Osteocyte (in vitro differentiated cells): ENCODE data around the gene ITGBL1. TPM values are rescaled to one million over a fixed set of nuclear protein-coding genes. Genes with fewer than 3 reads are reported as not detected.
A peak's percentile ranks its signal among the peaks of the same experiment; 100 is the strongest.

Experiments
- DNase-seq: peaks from one replicate; pipeline ENCODE4 v3.0.0; 2021; ENCODE audit warnings: mixed read lengths; ENCODE audit not compliant: unreplicated experiment; ENCODE audit errors: extremely low spot score
- H3K27ac Mint-ChIP-seq: one replicate; pipeline ENCODE4 v1.8.0; 2021; ENCODE audit warnings: mild to moderate bottlenecking, mixed read lengths; ENCODE audit not compliant: unreplicated experiment
- H3K27me3 Mint-ChIP-seq: one replicate; pipeline ENCODE4 v1.8.0; 2021; ENCODE audit warnings: mixed read lengths; ENCODE audit not compliant: unreplicated experiment
- H3K36me3 Mint-ChIP-seq: one replicate; pipeline ENCODE4 v1.8.0; 2021; ENCODE audit warnings: mixed read lengths; ENCODE audit not compliant: unreplicated experiment
- H3K4me1 Mint-ChIP-seq: one replicate; pipeline ENCODE4 v1.8.0; 2021; ENCODE audit warnings: mixed read lengths; ENCODE audit not compliant: unreplicated experiment
- H3K4me3 Mint-ChIP-seq: one replicate; pipeline ENCODE4 v1.8.0; 2021; ENCODE audit warnings: mild to moderate bottlenecking, moderate library complexity, mixed read lengths; ENCODE audit not compliant: unreplicated experiment
- H3K9me3 Mint-ChIP-seq: one replicate; pipeline ENCODE4 v1.8.0; 2021; ENCODE audit warnings: mixed read lengths; ENCODE audit not compliant: unreplicated experiment
- CTCF ChIP-seq: fragments of 200-600 bp; sonication (generic); IDR thresholded peaks from 2 replicates; pipeline ENCODE4 v1.5.0; 2021; ENCODE audit warnings: antibody characterized with exemption, mild to moderate bottlenecking, moderate library complexity
- total RNA-seq: library from RNA; stranded (reverse); gene quantifications from 2 replicates; pipeline ENCODE4 v1.2.1, GENCODE V29; 2021

ITGBL1 gene
- total RNA-seq, 1 donor from 2014 or later: 1,450 TPM

- Mint-ChIP-seq H3K27ac (peak overlapping the region; percentile 57), H3K4me3 (no peak overlapping the region), H3K4me1 (peaks cover 37% of the 10 kb centered on the region), H3K9me3 (no peaks in the 10 kb centered on the region), H3K36me3 (peaks cover 2% of the 10 kb centered on the region), H3K27me3 (no peaks in the 10 kb centered on the region)
- no peak for DNase-seq
- TF ChIP-seq CTCF: no peak
Measured at GRCh38 chr13:101423872-101424271, 28.6 kb upstream of the ITGBL1 start.

- no peaks in the 10 kb centered on the region for H3K9me3 Mint-ChIP-seq
- H3K27ac Mint-ChIP-seq: peak overlapping the region; percentile 57
- DNase-seq: no peak
- H3K4me3 Mint-ChIP-seq: no peak overlapping the region
- no peak for TF ChIP-seq CTCF
- peaks cover 34% of the 10 kb centered on the region for H3K4me1 Mint-ChIP-seq
- no peaks in the 10 kb centered on the region for H3K27me3 Mint-ChIP-seq
- peaks cover 2% of the 10 kb centered on the region for H3K36me3 Mint-ChIP-seq
Measured at GRCh38 chr13:101424381-101425155, 27.9 kb upstream of the ITGBL1 start.

GRCh38 chr13:101425156-101425471 lies 27.4 kb upstream of the ITGBL1 start:
- Mint-ChIP-seq H3K27me3 (no peaks in the 10 kb centered on the region), H3K27ac (no peak overlapping the region), H3K36me3 (peaks cover 2% of the 10 kb centered on the region), H3K9me3 (no peaks in the 10 kb centered on the region), H3K4me1 (peaks cover 34% of the 10 kb centered on the region), H3K4me3 (no peak overlapping the region)
- no peak for TF ChIP-seq CTCF
- DNase-seq: no peak

- Mint-ChIP-seq H3K27me3 (no peaks in the 10 kb centered on the region), H3K9me3 (no peaks in the 10 kb centered on the region), H3K27ac (no peak overlapping the region), H3K4me3 (no peak overlapping the region), H3K4me1 (peaks cover 34% of the 10 kb centered on the region), H3K36me3 (peaks cover 2% of the 10 kb centered on the region)
- TF ChIP-seq CTCF: no peak
- no peak for DNase-seq
Measured at GRCh38 chr13:101425623-101426022, 26.9 kb upstream of the ITGBL1 start.

- H3K36me3 Mint-ChIP-seq: no peaks in the 10 kb centered on the region
- no peak for TF ChIP-seq CTCF
- H3K4me3 Mint-ChIP-seq: no peak overlapping the region
- no peak overlapping the region for H3K27ac Mint-ChIP-seq
- H3K4me1 Mint-ChIP-seq: peaks cover 5% of the 10 kb centered on the region
- DNase-seq: no peak
- H3K9me3 Mint-ChIP-seq: no peaks in the 10 kb centered on the region
- no peaks in the 10 kb centered on the region for H3K27me3 Mint-ChIP-seq
Measured at GRCh38 chr13:101429733-101430132, 22.7 kb upstream of the ITGBL1 start.
